Hematopoietic multipotent progenitor cell treated with erythropoietin and hydrocortisone succinate and interleukin-3 and kit ligand, for 4 days (in vitro differentiated cells): Measurements from ENCODE around the gene ZNF780A.
"Not testable (repeated sequence)": the region's sequence is repeated elsewhere in the genome, so short reads cannot be mapped to it uniquely, and the experiment has no call there.

Experiments
- DNase-seq: peaks from one replicate; pipeline ENCODE4 v3.0.0-alpha.2; 2015

Gene ZNF780A

GRCh38 chr19:40090241-40091204 is at the start of gene ZNF780A:
Gene ZNF780A, minus strand, starts transcription at chr19:40090943. Its CDS starts 6,190 bp downstream, at chr19:40084753.
- DNase-seq, result peak; percentile 90

DNA sequence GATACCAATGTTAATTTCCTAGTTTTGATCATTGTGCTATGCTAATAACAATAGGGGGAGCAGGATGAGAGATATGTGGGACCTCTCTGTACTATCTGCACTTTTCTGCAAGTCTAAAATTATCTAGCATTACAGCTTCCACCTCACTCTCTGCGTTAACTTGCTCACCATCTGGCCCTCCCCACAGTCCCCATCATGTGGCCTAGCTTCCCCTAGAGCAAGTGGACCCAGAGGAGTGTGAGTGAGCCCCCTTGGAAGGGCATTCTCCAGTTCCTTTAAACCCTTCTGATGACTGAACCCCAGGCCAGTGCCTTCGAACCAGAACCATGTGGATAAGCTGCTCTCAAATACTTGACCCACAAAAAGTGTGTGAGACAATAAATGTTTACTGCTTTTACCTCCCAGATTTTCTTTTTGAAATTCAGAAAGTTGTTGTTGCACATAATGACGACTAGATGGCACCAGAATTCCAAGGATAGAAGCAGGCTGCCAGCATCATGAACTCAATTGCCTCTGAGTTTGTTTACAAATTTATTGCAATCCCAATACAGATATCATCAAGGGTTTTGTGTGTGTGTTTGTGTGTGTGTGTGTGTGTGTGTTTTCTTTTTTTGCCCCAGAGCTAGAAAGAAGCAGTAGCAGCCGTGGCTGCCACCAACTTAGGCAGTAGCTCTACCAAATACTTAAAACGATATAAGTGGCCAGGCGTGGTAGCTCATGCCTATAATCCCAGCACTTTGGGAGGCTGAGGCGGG is 49.0 kb upstream of the ZNF780A start:
- DNase-seq, result peak; percentile 74

- no peak for DNase-seq
These were observed 46.1 kb upstream of the ZNF780A start for GRCh38 chr19:40136818-40137217.

GRCh38 chr19:40134866-40135265 is 44.1 kb upstream of the ZNF780A start:
- no peak for DNase-seq

DNA sequence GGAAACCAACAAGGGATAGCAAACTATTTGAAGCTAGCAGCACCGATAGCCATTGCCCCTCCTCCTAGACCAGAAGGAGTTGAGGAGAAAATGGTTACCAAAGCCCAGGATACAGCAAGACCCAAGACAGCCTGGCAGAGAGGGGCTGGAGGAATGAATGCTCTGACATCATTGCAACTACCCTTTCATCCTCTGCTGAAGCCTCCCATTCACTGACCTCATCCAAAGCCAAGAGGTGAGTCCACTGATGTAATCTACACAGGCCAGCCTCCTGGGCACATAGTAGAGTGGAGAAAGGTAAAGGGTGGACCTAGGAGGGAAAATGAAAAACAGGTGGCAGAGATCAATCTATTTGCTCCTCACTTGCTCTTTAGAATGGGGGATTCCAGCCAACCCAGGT is 42.7 kb upstream of the ZNF780A start:
- DNase-seq, result no peak

GRCh38 chr19:40130013-40130412 is 39.3 kb upstream of the ZNF780A start:
- DNase-seq, result no peak

GRCh38 chr19:40129425-40129824 is 38.7 kb upstream of the ZNF780A start:
- no peak for DNase-seq

DNA sequence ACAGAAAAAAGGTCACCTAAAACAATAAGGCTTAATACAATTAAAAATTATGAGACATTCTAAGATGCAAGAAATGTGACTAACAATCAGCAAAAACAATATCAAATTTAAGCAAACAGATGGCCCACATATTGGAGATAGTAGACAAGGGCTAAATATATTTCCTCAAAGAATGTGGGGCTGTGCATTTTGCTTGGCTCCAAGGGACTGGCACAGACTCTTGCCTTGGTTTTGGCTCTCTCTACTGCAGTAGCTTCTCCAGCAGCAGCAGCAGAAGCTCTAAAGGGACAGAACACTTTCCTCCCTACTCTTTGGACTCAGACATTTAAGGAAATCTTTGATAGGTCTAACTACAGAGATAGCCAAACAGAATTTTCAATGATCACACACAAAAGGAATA is 38.2 kb upstream of the ZNF780A start:
- no peak for DNase-seq

DNA sequence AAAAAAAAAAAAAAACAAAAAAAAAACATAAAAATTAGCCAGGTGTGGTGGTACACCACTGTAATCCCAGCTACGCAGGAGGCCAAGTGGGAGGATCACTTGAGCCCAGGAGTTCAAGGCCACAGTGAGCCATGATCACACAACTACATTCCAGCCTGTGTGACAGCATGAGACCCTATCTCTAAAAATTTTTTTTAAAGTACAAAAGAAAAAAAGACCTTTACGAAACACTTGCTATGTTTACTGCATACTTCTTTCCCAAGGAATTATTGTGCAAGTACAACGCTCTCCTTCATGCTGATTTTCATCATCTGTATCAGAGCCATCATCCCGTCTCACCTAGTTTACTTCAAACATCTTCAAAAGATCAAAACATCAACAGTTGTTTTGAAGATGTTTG is 28.6 kb upstream of the ZNF780A start:
- no peak for DNase-seq

DNA sequence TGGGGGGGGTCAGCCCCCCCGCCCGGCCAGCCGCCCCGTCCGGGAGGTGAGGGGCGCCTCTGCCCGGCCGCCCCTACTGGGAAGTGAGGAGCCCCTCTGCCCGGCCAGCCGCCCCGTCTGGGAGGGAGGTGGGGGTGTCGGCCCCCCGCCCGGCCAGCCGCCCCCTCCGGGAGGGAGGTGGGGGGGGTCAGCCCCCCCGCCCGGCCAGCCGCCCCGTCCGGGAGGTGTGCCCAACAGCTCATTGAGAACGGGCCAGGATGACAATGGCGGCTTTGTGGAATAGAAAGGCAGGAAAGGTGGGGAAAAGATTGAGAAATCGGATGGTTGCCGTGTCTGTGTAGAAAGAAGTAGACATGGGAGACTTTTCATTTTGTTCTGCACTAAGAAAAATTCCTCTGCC is 27.9 kb upstream of the ZNF780A start:
- not testable (repeated sequence) for DNase-seq

DNA sequence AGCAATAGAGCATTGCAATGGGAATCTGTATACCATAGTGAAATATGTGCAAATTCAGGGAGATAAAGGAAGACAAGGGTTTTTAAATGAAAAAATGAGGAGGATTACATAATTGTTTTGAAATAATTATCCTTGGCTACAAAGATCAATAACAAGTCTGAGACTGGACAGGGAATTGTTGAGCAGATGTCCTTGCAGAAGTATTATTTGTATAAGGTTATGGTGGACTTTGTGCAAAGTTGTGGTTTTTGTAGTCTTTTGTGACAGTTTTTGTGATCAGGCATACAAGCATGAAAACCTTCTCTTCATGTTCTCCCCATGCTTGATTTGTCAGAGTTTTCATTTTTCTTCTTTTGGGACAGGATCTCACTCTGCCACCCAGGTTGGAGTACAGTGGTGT is 25.3 kb upstream of the ZNF780A start:
- no peak for DNase-seq

DNA sequence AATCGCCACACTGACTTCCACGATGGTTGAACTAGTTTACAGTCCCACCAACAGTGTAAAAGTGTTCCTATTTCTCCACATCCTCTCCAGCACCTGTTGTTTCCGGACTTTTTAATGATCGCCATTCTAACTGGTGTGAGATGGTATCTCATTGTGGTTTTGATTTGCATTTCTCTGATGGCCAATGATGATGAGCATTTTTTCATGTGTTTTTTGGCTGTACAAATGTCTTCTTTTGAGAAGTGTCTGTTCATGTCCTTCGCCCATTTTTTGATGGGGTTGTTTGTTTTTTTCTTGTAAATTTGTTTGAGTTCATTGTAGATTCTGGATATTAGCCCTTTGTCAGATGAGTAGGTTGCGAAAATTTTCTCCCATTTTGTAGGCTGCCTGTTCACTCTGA is 23.4 kb upstream of the ZNF780A start:
- DNase-seq, result not testable (repeated sequence)

GRCh38 chr19:40112271-40112670 is 21.5 kb upstream of the ZNF780A start:
- not testable (repeated sequence) for DNase-seq

GRCh38 chr19:40110570-40110969 is 19.8 kb upstream of the ZNF780A start:
- DNase-seq, result no peak

DNA sequence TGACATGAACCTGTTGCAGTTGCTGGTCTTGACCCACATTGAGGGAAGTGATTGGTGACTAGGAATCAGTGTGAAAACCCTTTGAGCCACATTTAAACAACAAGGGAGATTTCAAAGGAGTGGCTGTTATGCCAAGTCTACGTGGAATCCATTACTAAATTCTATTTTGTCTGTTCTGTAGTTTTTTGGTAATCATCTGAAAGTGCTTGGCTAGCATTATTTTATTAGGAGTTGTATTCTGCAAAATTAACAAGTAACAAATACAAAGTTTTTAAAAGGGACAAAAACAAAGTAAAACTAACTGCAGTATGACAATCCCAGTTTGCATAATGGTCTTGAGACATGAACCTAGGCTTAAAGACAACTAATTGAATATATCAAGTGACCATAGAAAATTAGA is 14.0 kb upstream of the ZNF780A start:
- DNase-seq, result no peak

- no peak for DNase-seq
These were observed 12.9 kb upstream of the ZNF780A start for GRCh38 chr19:40103600-40103999.

DNA sequence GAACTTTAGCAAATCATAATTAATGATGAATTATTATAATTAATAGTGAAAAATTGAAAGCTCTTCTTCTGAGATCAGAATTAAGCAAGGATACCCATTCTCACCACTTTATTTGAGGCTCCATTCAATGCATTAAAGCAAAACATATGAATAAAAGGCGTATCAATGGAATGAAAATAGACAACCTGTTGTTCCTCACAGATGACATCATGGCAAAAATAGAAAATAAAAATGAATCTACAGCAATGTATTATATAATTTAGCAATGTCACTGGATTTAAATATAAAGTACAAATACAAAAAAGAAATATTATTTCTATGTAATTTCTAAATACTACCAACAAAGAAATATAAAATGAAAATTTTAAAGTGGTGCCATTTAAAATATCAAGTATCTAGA is 11.1 kb upstream of the ZNF780A start:
- DNase-seq, result no peak

- DNase-seq, result no peak
These were observed 2.7 kb upstream of the ZNF780A start for GRCh38 chr19:40093416-40093815.

DNA sequence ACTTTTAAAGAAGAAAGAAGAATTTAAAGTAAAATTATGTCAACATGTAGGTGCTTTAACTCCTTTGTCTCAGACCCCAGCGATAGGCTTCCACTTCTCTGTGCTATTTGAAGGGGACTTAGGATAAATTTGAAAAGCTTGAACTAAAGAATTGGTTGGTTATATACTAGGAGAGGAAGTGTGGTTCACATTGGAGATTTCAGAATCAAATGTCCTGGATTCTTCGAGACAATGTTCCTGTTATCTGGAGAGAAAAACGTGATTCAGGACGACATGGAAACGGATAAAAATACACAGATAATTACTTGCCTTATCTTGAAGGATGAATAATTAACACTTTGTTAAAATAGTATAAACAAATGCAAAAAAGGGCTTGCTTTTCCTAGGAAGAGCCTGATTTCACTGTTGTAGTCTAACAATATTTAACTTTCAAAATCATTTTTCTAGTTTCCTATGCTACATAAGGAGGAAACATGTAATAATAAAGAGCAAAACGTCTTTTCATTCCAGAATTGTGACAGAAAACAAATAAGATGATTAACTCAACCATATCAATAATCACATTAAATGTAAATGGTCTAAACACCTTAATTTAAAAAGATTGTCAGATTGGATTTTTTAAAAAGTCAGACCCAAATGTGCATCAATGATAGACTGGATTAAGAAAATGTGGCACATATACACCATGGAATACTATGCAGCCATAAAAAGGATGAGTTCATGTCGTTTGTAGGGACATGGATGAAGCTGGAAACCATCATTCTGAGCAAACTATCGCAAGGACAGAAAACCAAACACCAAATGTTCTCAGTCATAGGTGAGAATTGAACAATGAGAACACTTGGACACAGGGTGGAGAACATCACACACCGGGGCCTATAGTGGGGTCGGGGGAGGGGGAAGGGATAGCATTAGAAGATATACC is 724 bp upstream of the ZNF780A start:
- no peak for DNase-seq

DNA sequence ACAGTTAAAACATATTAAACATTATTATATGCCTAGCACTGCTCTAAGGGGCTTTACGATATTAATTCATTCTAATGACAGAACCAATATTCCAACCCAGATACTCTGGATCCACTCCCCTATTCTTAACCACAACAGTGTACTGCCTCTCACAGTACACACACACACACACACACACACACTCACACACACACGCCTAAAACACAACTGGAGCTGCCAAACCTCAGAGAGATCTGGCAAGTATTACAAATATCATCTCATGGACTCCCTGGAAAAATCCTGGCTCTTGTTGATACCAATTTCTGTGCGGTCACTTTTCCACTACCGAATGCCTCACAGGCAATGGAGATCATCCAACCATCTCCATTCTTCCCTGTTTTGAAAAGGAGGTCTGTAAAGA is 1.3 kb downstream of the ZNF780A start:
- peak; percentile 7 for DNase-seq

DNA sequence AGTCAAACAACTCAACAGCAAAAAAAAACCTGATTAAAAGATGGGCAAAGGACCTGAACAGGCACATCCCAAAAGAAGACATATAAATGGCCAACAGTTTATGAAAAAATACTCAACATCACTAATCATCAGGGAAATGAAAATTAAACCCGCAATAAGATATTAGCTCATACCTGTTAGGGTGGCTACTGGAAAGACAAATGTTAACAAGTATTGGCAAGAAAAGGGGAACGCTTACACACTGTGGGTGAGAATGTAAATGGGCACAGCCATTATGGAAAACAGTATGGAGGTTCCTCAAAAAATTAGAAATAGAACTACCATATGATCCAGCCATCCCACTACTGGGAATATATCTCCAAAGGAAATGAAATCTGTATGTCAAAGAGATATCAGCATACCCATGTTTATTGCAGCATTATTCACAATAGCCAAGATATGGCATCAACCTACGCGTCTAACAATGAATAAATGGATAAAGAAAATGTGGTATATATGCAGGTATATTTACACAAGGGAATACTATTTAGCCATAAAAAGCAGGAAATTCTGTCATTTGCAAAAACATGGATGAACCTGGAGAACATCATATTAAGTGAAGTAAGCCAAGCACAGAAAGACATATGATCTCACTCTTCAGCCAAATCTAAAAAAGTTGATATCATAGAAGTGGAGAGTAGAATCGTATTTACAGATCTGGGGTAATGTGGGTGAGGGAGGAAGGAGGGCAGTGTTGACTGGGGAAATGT is 2.3 kb downstream of the ZNF780A start:
- DNase-seq, result no peak

GRCh38 chr19:40084948-40085347 is 5.8 kb downstream of the ZNF780A start:
- DNase-seq, result no peak
